Activated CD8-positive, alpha-beta memory T cell treated with anti-CD3 and anti-CD28 coated beads, Interleukin-2, amount 50 U/mL, for 1 hour (primary cell): ENCODE results near the gene ADAMTSL4.
"Not testable (repeated sequence)": the region's sequence is repeated elsewhere in the genome, so short reads cannot be mapped to it uniquely, and the experiment has no call there.

Experiments used
- DNase-seq: peaks from one replicate; pipeline ENCODE4 v3.0.0-alpha.2; 2020; ENCODE audit errors: extremely low read depth

ADAMTSL4 gene

DNA sequence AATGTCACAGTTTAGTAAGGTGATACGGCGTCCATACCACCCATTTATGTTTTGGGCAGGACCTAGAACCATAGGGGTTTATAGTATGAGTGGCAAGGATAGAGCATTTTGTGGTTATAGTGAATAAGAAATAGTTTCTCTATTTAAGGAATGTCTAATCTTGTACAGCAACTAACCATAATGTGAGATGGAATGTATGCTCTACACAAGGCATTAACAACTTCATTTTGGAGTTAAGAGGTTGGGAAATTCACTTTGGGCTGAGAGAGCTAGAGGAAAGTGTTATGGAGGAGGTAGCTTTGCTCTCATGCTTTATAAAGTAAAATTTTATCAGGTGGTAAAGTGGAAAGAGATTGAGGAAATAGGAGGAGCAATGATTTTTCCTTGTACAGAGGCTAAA lies 33.2 kb downstream of the ADAMTSL4 start:
- DNase-seq = no peak

DNA sequence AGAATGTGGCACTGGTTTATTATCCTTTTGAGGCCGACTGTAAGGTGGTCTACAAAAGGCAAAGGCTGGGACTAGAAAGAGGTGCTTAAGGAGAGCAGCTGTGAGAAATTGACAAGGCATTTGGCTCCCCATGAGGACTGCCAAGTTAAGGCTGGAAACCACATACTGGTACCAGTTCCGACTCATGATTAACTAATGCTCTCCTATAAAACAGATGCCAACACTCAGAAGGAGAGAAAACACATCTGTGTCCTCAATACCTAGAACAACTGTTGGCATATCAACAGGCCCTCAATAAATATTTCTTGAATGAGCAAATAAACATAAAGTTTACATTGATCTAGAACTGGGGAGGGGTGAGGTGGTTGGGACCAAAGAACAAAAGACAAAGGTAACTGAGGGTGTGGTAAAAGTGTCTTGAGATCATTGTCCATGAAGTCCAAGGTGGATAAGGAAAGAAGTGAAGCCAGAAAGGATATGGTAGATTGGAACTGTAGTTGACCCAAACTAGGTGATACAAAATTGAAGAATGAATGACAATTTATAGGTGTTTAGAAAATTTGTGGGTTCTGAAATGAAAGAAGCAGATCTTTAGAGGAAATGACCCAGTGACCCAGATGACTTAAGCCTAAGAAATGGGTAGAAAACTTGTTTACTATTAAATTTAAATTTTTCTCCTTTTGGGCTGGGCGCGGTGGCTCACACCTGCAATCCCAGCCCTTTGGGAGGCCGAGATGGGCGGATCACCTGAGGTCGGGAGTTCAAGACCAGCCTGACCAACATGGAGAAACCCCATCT lies 47.1 kb downstream of the ADAMTSL4 start:
- DNase-seq = no peak

DNA sequence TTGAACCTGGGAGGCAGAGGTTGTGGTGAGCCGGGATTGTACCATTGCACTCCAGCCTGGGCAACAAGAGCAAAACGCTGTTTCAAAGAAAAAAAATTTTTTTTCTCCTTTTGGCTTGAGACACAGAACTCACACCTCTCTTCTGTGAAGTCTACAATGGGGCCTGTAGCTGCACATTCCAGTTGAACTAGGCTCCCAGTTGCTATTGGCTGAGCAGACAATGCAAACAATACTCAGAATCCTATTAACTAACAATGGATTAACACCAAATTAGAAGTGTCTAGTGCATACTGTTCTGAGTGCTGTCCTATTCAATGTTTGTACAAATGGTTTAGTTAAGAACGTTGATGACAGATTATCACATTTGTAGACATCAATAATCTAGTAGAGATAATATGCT lies 47.8 kb downstream of the ADAMTSL4 start:
- no peak for DNase-seq

DNA sequence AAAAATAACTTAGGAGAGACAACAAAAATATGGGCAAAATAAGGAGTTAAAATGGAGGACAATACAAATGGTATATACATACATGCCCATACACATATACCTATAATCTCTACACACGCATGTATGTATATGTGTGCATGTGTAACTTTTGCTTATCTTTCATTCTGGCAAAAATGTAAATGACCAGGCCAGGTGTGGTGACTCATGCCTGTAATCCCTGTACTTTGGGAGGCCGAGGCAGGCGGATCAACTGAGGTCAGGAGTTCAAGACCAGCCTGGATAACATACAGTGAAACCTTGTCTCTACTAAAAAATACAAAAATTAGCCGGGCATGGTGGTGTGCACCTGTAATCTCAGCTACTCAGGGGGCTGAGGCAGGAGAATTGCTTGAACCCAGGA lies 49.1 kb downstream of the ADAMTSL4 start:
- DNase-seq = not testable (repeated sequence)

DNA sequence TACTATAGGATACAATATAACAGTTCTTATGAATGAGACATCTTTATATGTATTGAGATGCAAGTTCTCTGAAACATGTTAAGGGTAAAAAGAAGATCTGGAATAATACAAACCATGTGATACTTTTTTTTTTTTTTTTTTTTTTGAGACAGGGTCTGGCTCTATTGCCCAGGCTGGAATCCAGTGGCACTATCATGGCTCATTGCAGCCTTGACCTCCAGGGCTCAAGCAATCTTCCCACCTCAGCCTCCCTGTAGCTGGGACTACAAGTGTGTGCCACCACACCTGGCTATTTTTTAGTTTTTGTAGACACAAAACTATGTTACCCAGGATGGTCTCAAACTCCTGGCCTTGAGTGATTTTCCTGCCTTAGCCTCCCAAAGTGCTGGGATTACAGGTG lies 52.3 kb downstream of the ADAMTSL4 start:
- DNase-seq = no peak

DNA sequence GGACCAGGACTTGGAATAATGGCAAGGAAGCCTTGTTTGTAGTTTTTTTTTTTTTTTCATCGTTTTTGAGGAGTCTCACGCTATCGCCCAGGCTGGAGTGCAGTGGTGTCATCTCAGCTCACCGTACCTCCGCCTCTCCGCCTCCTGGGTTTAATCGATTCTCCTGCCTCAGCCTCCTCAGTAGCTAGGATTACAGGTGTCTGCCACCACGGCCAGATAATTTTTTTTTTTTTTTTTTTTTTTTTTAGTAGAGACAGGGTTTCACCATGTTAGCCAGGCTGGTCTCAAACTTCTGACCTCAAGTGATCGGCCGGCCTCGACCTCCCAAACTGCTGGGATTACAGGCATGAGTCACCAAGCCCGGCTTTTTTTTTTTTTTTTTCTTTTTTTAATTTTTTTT lies 53.2 kb downstream of the ADAMTSL4 start:
- DNase-seq = not testable (repeated sequence)

DNA sequence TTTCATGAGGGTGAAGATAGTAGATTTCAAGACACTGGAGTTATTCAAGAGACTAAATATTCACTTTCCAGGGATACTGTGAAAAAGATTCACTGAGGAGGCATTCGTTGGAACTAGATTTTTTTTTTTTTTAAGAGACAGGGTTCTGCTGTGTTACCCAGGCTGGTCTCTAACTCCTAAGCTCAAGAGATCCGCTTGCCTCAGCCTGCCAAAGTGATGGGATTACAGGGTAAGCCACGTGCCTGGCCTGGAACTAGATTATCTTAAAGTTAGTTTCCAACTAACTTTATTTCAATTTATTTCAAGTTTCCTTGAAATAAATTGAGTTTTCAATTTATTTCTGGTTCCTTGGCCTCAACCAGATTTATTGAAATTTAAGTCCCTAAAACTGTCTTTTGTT lies 54.5 kb downstream of the ADAMTSL4 start:
- no peak for DNase-seq

GRCh38 chr1:150604226-150604588 lies 55.0 kb downstream of the ADAMTSL4 start:
- no peak for DNase-seq

DNA sequence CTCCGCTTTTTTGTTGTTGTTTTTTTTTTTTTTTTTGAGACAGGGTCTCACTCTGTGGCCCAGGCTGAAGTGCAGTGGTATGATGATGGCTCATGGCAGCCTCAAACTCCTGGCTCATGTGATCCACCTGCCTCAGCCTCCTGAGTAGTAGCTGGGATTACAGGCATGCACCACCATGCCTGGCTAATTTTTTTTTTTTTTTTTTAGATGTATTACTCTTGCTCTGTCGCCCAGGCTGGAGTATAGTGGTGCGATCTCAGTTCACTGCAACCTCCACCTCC lies 56.2 kb downstream of the ADAMTSL4 start:
- DNase-seq = not testable (repeated sequence)

DNA sequence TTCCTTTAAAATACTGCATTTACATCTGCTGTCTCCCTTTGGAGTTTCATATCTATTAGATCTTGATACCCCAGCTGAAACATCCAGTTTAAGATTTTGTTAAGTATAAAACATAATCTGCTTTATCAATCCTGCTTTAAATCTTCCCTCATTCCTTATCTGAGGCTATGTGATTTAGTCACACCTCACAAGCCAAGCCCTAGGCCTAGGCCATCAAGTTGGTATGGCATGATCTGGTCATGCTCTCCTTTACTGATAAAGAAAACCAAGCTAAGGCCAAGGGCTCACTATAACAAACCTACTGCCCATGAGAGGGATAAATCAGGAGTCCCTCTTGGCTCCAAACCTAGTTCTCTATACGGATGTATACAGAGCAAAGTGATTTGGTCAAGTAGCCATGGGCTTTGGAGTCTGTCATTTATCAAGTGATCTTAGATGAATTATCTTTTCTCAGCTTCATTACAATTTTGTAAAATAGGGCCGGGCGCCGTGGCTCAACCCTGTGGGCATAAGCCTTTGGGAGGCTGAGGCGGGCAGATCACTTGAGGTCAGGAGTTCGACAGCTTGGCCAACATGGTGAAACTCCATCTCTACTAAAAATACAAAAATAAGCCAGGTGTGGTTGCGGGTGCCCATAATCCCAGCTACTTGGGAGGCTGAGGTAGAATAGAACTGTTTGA lies 57.4 kb downstream of the ADAMTSL4 start:
- no peak for DNase-seq

DNA sequence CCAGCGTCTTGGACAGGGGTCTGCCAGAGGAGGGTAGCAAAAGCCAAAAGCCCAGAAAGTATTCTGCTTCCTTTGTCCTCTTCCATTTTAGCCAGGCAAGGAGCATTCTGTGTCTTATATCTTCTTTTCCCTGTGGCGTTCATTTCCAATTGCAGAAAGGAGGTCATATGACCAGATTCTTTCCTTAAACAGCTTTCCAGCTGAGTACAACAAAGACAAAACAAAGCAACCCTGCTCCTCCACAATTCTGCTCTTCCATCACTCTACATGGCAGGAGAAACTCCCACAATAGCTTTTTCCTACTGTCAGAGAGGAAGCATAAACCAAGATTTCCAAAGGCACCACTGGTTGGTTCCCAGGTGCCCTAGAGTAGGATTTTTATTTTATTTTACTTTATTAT lies 60.5 kb downstream of the ADAMTSL4 start:
- DNase-seq = no peak
